Thyroid gland (tissue), 4 donors: ENCODE data around the gene AKR1C1.
"Not testable (repeated sequence)": the region's sequence is repeated elsewhere in the genome, so short reads cannot be mapped to it uniquely, and the experiment has no call there.

Source experiments
- CTCF ChIP-seq, 6 experiments: fragments of 200-600 bp in 3 of 6; fragments of 450-650 bp in 3 of 6; sonication (generic) in 3 of 6; IDR thresholded peaks; one replicate each; pipeline ENCODE4 v1.5.1; 2016 to 2019; ENCODE audit warnings: antibody characterized with exemption in 6 of 6, mild to moderate bottlenecking in 2 of 6, inconsistent platforms in 1 of 6, moderate library complexity in 1 of 6
- POLR2A ChIP-seq, 2 donors: fragments of 450-650 bp; IDR thresholded peaks; one replicate each; pipeline ENCODE4 v1.6.1; 2017; ENCODE audit warnings: antibody characterized with exemption in 2 of 2, mild to moderate bottlenecking in 2 of 2, moderate library complexity in 1 of 2

GRCh38 chr10:5031588-5031987 is 68.4 kb downstream of the AKR1C1 start:
- TF ChIP-seq CTCF, POLR2A (IDR thresholded peaks at IDR 0.05): not testable (repeated sequence)
